ENCODE results near the gene NELFE.
"Not testable (repeated sequence)": the region's sequence is repeated elsewhere in the genome, so short reads cannot be mapped to it uniquely, and the experiment has no call there.

DNA sequence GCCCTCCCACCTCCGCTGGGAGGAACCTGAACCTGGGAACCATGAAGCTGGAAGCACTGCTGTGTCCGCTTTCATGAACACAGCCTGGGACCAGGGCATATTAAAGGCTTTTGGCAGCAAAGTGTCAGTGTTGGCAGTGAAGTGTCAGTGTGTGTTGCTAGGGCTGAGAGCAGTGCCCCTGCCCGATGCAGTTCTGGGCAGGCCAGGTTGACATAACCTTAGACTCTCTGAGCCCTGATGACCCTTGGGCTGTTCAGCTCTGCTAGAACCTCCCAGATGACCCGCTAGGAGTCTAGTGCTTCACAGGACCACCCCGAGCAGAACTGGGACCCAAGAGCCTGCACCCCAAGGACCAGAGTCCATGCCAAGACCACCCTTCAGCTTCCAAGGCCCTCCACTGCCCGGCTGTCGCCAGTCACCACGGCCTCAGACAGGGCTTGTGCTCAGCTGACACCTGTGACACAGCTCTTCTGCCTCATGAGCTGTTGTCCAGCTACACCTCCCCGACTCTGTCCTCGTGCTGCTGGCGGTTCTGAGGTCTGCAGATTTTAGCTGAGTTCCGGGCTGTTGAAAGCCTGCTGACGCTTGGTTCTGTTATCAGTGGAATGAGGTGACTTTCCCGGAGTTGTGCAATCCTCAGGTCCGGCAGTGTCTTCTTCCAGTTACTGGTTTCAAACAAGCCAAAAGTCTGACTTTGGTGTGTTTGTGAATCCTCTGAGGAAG, 43.9 kb upstream of the NELFE start:
- TF ChIP-seq CTCF, POLR2A (IDR thresholded peaks at IDR 0.05): not testable (repeated sequence)

Data from Peyer's patch (tissue), 4 donors.